ENCODE results near the gene RREB1. TPM values are rescaled to one million over a fixed set of nuclear protein-coding genes. Genes with fewer than 3 reads are reported as not detected.

Gene RREB1
- total RNA-seq, 2 donors from 2014 or later, result 34.7 to 48.1 TPM

GRCh38 chr6:7292596-7293255 lies 185.0 kb downstream of the RREB1 start:
- DNase-seq (no peak), ATAC-seq (no peak)
- H3K27ac Mint-ChIP-seq, result peak overlapping the region; percentile 81
- H3K36me3 Mint-ChIP-seq (ENCODE audit: low read depth), result peaks cover 7% of the 10 kb centered on the region
- peaks cover 7% of the 10 kb centered on the region for H3K4me1 Mint-ChIP-seq
- H3K9me3 ChIP-seq (ENCODE audit: control insufficient read depth, low read length, poor library complexity, severe bottlenecking), result no peaks in the 10 kb centered on the region
- no peak overlapping the region for H3K4me3 Mint-ChIP-seq
- no peaks in the 10 kb centered on the region for H3K27me3 Mint-ChIP-seq

DNA sequence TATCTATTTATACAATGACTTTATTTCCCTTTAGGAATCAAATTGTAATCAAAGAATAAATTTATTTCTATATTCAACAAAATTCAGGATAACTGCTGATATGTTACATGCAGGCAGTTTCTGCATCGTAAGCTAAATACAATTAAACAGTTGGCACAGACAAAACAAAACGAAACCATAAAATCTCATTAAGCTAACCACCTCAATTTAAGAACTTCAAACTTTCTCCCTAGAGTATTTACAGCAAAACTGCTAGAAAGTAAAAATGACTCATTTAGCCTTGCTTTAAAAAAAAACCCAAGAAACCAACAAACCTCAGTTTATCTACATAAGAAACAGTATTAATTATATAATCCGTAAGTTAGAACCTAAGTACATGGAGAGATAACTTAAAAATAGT lies 188.2 kb downstream of the RREB1 start:
- Mint-ChIP-seq H3K4me3 (no peak overlapping the region), H3K27me3 (no peaks in the 10 kb centered on the region), H3K27ac (peak overlapping the region; percentile 11), H3K4me1 (peaks cover 10% of the 10 kb centered on the region), H3K36me3 (ENCODE audit: low read depth) (peaks cover 10% of the 10 kb centered on the region)
- no peak for DNase-seq
- ATAC-seq, result no peak
- no peaks in the 10 kb centered on the region for H3K9me3 ChIP-seq (ENCODE audit: control insufficient read depth, low read length, poor library complexity, severe bottlenecking)

DNA sequence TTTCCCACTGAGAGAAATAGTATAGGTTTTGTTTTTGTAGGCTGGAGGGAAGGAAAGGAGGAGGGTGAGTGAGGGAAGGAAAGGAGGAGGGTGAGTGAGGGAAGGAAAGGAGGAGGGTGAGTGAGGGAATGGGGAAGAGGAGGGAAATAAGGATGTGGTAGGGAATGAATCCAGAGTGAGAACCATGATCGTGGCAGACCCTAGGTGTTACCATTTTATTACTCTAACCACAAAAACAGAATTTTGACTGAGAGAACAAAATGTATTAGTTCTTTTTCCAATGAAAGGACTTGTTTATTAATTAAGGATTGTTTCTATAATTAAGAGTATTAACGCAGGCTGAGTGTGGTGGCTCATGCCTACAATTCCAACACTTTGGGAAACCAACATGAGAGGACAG lies 188.8 kb downstream of the RREB1 start:
- ATAC-seq (no peak), DNase-seq (no peak)
- peak overlapping the region; percentile 11 for H3K27ac Mint-ChIP-seq
- no peak overlapping the region for H3K4me3 Mint-ChIP-seq
- peaks cover 16% of the 10 kb centered on the region for H3K36me3 Mint-ChIP-seq (ENCODE audit: low read depth)
- H3K9me3 ChIP-seq (ENCODE audit: control insufficient read depth, low read length, poor library complexity, severe bottlenecking), result no peaks in the 10 kb centered on the region
- no peaks in the 10 kb centered on the region for H3K27me3 Mint-ChIP-seq
- peaks cover 14% of the 10 kb centered on the region for H3K4me1 Mint-ChIP-seq

GRCh38 chr6:7298113-7298512 lies 190.4 kb downstream of the RREB1 start:
- H3K4me3 Mint-ChIP-seq, result no peak overlapping the region
- H3K36me3 Mint-ChIP-seq (ENCODE audit: low read depth), result peaks cover 12% of the 10 kb centered on the region

DNA sequence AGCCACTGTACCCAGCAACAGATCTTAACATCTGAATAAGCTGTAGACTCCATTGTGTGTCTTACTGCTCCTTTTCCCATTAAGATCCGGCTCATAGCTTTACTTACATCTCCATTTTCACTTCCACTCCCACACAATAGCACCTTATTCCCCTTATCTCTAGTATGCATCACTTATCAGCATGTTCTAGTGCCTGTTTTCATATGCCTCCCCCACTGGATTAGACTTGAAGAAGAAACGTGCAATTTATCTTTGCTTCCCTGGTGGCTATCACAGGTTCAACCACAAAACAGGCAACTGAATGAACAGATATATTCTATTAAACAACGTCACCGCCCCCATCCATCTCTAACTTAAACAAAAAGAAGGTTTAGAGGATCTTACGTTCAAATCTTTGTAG lies 193.2 kb downstream of the RREB1 start:
- no peak for ATAC-seq
- H3K27ac Mint-ChIP-seq, result no peak overlapping the region

More at GRCh38 chr6:7298113-7298512, 190.4 kb downstream of the RREB1 start:
- peaks cover 10% of the 10 kb centered on the region for H3K4me1 Mint-ChIP-seq
- ATAC-seq (no peak), DNase-seq (no peak)
- H3K27me3 Mint-ChIP-seq, result no peaks in the 10 kb centered on the region
- peak overlapping the region; percentile 24 for H3K27ac Mint-ChIP-seq
- no peaks in the 10 kb centered on the region for H3K9me3 ChIP-seq (ENCODE audit: control insufficient read depth, low read length, poor library complexity, severe bottlenecking)

More for the DNA sequence above, 193.2 kb downstream of the RREB1 start:
- H3K36me3 Mint-ChIP-seq (ENCODE audit: low read depth), result peaks cover 20% of the 10 kb centered on the region
- no peaks in the 10 kb centered on the region for H3K9me3 ChIP-seq (ENCODE audit: control insufficient read depth, low read length, poor library complexity, severe bottlenecking)
- no peaks in the 10 kb centered on the region for H3K27me3 Mint-ChIP-seq
- DNase-seq, result no peak
- H3K4me3 Mint-ChIP-seq, result no peak overlapping the region
- peaks cover 22% of the 10 kb centered on the region for H3K4me1 Mint-ChIP-seq

Other genes starting within 250 kb of the RREB1 start
- 10 to 100 TPM; 80.4 to 96.1 TPM for gene SSR1, start 205.2 kb downstream of the RREB1 start, total RNA-seq

Data from T-helper 17 cell (primary cell).